Stomach smooth muscle (tissue), 2 donors: Measurements from ENCODE around the gene FKBP1B.
"Not testable (repeated sequence)": the region's sequence is repeated elsewhere in the genome, so short reads cannot be mapped to it uniquely, and the experiment has no call there.

ENCODE experiments used
- H3K27ac ChIP-seq: one replicate; pipeline ENCODE4 v1.7.0; 2013; ENCODE audit warnings: mild to moderate bottlenecking, low read length, inconsistent platforms
- H3K27me3 ChIP-seq, 2 donors: one replicate each; pipeline ENCODE4 v1.7.0; 2013; ENCODE audit warnings: low read length in 2 of 2; ENCODE audit not compliant: insufficient read depth in 2 of 2, control insufficient read depth in 1 of 2
- H3K36me3 ChIP-seq, 2 donors: one replicate each; pipeline ENCODE4 v1.7.0; 2013; ENCODE audit warnings: low read length in 2 of 2; ENCODE audit not compliant: control insufficient read depth in 2 of 2, insufficient read depth in 2 of 2
- H3K4me1 ChIP-seq: one replicate; pipeline ENCODE4 v1.7.0; 2013; ENCODE audit warnings: low read length; ENCODE audit not compliant: control insufficient read depth, insufficient read depth
- H3K4me3 ChIP-seq, 2 donors: one replicate each; pipeline ENCODE4 v1.7.0; 2013; ENCODE audit warnings: low read length in 2 of 2
- H3K9ac ChIP-seq, 2 donors: one replicate each; pipeline ENCODE4 v1.7.0; 2013; ENCODE audit warnings: low read length in 2 of 2, mild to moderate bottlenecking in 1 of 2
- H3K9me3 ChIP-seq, 2 donors: one replicate each; pipeline ENCODE4 v1.7.0; 2013; ENCODE audit warnings: low read length in 2 of 2; ENCODE audit not compliant: control insufficient read depth in 2 of 2
- donor health status: healthy.
- donor health status: Pancreatic carcinoma.

FKBP1B gene

GRCh38 chr2:24049485-24050021, at the start of gene FKBP1B:
FKBP1B (plus strand) TSS chr2:24049741; CDS start chr2:24049850, 109 bp downstream.
- H3K36me3 ChIP-seq: no peaks in the 10 kb centered on the region
- H3K4me1 ChIP-seq: peaks cover 19% of the 10 kb centered on the region
- peak within 1 kb of the TSS; percentile 59 to 71 for H3K4me3 ChIP-seq
- H3K9me3 ChIP-seq: no peaks in the 10 kb centered on the region
- peaks cover 0 to 7% of the 10 kb centered on the region in 2 donors for H3K27me3 ChIP-seq
- H3K27ac ChIP-seq: no peak within 1 kb of the TSS
- peak within 1 kb of the TSS; percentile 42 to 51 for H3K9ac ChIP-seq

DNA sequence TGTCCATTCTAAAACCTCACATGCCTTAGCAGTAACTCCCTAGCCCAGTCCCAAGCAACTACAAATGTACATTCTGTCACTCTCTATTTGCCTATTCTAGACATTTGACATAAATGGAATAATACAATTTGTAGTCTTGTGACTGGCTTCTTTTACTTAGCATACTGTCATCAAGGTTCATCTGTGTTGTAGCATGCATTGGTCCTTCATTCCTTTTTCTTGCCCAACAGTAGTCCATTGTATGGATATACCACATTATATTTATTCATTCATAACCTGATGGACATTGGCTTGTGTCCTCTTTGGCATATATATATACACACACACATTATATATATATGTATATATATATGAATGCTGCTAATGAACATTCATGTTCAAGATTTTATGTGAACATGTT, 41.8 kb upstream of the FKBP1B start:
- Histone ChIP-seq H3K36me3 (no peaks in the 10 kb centered on the region), H3K27me3 (peaks cover 26 to 27% of the 10 kb centered on the region in 2 donors), H3K9ac (no peak overlapping the region), H3K9me3 (no peaks in the 10 kb centered on the region), H3K4me1 (peaks cover 11% of the 10 kb centered on the region), H3K4me3 (no peak overlapping the region), H3K27ac (no peak overlapping the region)

DNA sequence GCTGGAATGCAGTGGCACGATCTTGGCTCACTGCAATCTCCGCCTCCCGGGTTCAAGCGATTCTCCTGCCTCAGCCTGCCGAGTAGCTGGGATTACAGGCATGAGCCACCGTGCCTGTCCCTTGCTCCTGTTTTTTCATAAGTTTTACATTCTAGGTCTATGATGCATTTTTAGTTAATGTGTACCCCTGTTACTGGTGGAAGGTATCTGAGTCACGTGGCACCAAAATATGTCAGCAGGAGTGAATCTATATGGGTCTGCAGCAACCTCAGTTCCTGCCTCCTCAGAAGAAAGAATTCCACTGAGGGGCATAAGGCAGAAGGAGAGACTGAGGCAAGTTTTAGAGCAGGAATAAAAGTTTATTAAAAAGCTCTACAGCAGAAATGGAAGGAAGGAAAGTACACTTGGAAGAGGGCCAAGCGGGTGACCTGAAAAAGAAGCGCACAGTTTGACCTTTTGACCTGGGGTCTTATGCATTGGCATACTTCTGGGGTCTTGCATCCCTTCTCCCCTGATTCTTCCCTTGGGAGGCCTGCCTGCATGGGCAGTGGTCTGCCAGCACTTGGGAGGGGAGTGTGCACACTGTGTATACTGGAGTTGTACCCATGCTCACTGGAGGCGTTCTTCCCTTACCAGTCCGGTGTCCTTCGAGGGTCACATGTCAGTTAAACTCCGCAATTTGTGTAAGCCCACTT, 40.7 kb upstream of the FKBP1B start:
- no peak overlapping the region for H3K27ac ChIP-seq
- peaks cover 11% of the 10 kb centered on the region for H3K4me1 ChIP-seq
- no peak overlapping the region for H3K9ac ChIP-seq
- no peaks in the 10 kb centered on the region for H3K9me3 ChIP-seq
- no peaks in the 10 kb centered on the region for H3K36me3 ChIP-seq
- H3K4me3 ChIP-seq: no peak overlapping the region
- H3K27me3 ChIP-seq: peaks cover 27 to 28% of the 10 kb centered on the region in 2 donors

DNA sequence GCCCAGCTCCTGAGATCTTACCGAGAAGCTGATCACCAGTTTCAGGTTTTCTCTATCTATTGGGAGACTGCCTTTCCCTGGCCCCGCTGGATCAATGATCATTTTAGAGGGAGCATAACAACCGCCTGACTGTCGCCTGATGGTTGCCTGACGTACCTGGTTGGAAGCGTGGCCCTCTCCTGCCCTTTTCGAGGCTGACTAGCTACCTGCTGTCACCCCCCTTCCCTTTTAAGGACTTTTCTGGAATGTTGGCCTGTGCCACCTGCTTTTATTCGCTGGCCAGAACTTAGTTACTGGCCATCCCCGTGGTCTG, 40.2 kb upstream of the FKBP1B start:
- H3K4me3 ChIP-seq: peak overlapping the region in 1 of 2 donors; percentile 58

GRCh38 chr2:24009680-24010476, 39.7 kb upstream of the FKBP1B start, which contains the start of gene MFSD2B:
MFSD2B (plus strand) TSS chr2:24010085; CDS start chr2:24010097, 12 bp downstream.
- Histone ChIP-seq H3K9me3 (no peaks in the 10 kb centered on the region), H3K36me3 (no peaks in the 10 kb centered on the region), H3K4me1 (peaks cover 11% of the 10 kb centered on the region), H3K4me3 (peak within 1 kb of the TSS in 1 of 2 donors; percentile 58), H3K9ac (no peak within 1 kb of the TSS), H3K27ac (no peak within 1 kb of the TSS), H3K27me3 (peaks cover 27 to 28% of the 10 kb centered on the region in 2 donors)

More for the DNA sequence above, 40.2 kb upstream of the FKBP1B start:
- Histone ChIP-seq H3K27me3 (peaks cover 27 to 28% of the 10 kb centered on the region in 2 donors), H3K36me3 (no peaks in the 10 kb centered on the region), H3K9ac (no peak overlapping the region), H3K27ac (no peak overlapping the region), H3K9me3 (no peaks in the 10 kb centered on the region), H3K4me1 (peaks cover 11% of the 10 kb centered on the region)

- Histone ChIP-seq H3K36me3 (no peaks in the 10 kb centered on the region), H3K27ac (no peak overlapping the region), H3K4me1 (peaks cover 11% of the 10 kb centered on the region), H3K9me3 (no peaks in the 10 kb centered on the region), H3K27me3 (peaks cover 27 to 28% of the 10 kb centered on the region in 2 donors), H3K9ac (no peak overlapping the region), H3K4me3 (peak overlapping the region in 1 of 2 donors; percentile 58)
These were observed 38.9 kb upstream of the FKBP1B start for GRCh38 chr2:24010477-24011249.

DNA sequence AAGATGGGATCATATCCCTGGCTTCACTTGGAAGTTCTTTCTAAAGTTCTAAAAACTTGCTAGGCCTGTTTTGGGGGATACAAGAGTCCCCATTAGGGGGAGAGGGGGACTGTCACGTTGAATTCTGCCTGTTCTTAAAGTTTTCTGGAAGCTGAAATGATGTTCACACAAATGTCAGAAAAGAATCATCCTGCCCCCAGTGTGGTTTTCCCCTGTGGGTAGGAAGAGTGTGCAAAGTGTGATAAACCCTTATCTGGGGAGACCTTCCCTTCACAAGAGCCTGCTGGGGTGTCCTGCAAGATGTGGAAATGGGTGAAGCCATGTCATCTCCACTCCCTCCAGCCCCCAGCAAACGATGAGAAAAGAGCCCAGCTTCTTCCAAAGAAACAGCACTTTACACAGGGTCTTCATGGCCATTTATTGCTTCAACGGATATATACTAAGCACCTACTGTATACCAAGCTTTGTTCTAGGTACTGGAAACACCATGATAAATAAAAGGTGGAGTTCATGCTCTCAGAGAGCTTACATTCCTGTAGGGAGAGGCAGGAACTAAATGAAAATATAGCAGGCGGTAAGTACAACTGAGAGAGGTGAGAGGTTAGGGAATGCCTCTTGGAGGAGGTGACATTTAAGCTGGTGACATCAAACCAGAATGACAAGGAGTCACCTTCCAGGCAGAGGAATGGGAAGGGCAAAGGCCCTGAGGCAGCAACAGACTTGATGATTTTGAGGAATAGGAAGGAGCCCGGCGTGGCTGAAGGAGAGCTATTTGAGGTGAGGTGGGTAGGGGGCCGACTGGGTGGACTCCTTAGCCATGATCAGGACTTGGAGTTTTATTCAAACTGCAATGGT, 38.1 kb upstream of the FKBP1B start:
- no peak overlapping the region for H3K4me3 ChIP-seq

GRCh38 chr2:24012521-24013188, 36.9 kb upstream of the FKBP1B start:
- Histone ChIP-seq H3K36me3 (no peaks in the 10 kb centered on the region), H3K27ac (no peak overlapping the region), H3K4me1 (peaks cover 11% of the 10 kb centered on the region), H3K27me3 (peaks cover 27 to 28% of the 10 kb centered on the region in 2 donors), H3K4me3 (no peak overlapping the region), H3K9me3 (no peaks in the 10 kb centered on the region), H3K9ac (no peak overlapping the region)

More for the DNA sequence above, 38.1 kb upstream of the FKBP1B start:
- Histone ChIP-seq H3K27ac (no peak overlapping the region), H3K27me3 (peaks cover 27 to 28% of the 10 kb centered on the region in 2 donors), H3K9me3 (no peaks in the 10 kb centered on the region), H3K4me1 (peaks cover 11% of the 10 kb centered on the region), H3K9ac (no peak overlapping the region), H3K36me3 (no peaks in the 10 kb centered on the region)

GRCh38 chr2:24014902-24015301, 34.6 kb upstream of the FKBP1B start:
- H3K27me3 ChIP-seq: peaks cover 18 to 20% of the 10 kb centered on the region in 2 donors
- H3K4me3 ChIP-seq, H3K27ac ChIP-seq, H3K36me3 ChIP-seq, H3K9me3 ChIP-seq, H3K9ac ChIP-seq, H3K4me1 ChIP-seq: not testable (repeated sequence)
